Lower lobe of right lung (tissue), 2 donors: Measurements from ENCODE around the gene HEXB. TPM values are rescaled to one million over a fixed set of nuclear protein-coding genes. Genes with fewer than 3 reads are reported as not detected.
"Not testable (repeated sequence)": the region's sequence is repeated elsewhere in the genome, so short reads cannot be mapped to it uniquely, and the experiment has no call there.

ENCODE experiments used
- ATAC-seq, 2 donors: fragments of 200-7000 bp; cut with Tn5 transposase; one replicate each; pipeline ENCODE4 v1.9.1; 2020 to 2022; ENCODE audit warnings: mild to moderate bottlenecking in 2 of 2, moderate library complexity in 2 of 2
- DNase-seq: peaks from one replicate; pipeline ENCODE4 v3.0.0-alpha.2; 2020
- H3K27ac ChIP-seq: fragments of 200-600 bp; one replicate; pipeline ENCODE4 v1.8.0; 2022
- H3K27me3 ChIP-seq: fragments of 200-600 bp; one replicate; pipeline ENCODE4 v1.8.0; 2022; ENCODE audit warnings: low read depth
- H3K36me3 ChIP-seq: fragments of 200-600 bp; one replicate; pipeline ENCODE4 v1.8.0; 2022; ENCODE audit warnings: mild to moderate bottlenecking
- H3K4me1 ChIP-seq: fragments of 200-600 bp; one replicate; pipeline ENCODE4 v1.8.0; 2022
- H3K4me3 ChIP-seq: fragments of 200-600 bp; one replicate; pipeline ENCODE4 v1.8.0; 2022; ENCODE audit warnings: mild to moderate bottlenecking
- H3K9me3 ChIP-seq: fragments of 200-600 bp; one replicate; pipeline ENCODE4 v1.8.0; 2022
- CTCF ChIP-seq: fragments of 200-600 bp; IDR thresholded peaks from one replicate; pipeline ENCODE4 v1.8.0; 2022; ENCODE audit warnings: antibody characterized with exemption, mild to moderate bottlenecking
- intact Hi-C: fragments of 100-400 bp; cut with DNase I; formaldehyde crosslinking; loops from one replicate; pipeline ENCODE4 v1.11.0; 2022
- total RNA-seq: library from RNA; stranded (reverse); fragmentation: NEBNext Ultra II Directional; extraction: Animal tissue kit (Norgen Biotek cat#: 25700); gene quantifications from one replicate; pipeline ENCODE4 v1.2.1, GENCODE V29; 2021
- donor health status: DM: no; HTN: yes; CAD: no; lungs with severe emphysema.

HEXB gene
- total RNA-seq, 1 donor from 2014 or later = 355 TPM

- Histone ChIP-seq H3K4me3 (no peak overlapping the region), H3K9me3 (no peaks in the 10 kb centered on the region), H3K36me3 (peaks cover 100% of the 10 kb centered on the region), H3K27me3 (no peaks in the 10 kb centered on the region), H3K4me1 (no peaks in the 10 kb centered on the region), H3K27ac (no peak overlapping the region)
- ATAC-seq (no peak), DNase-seq (no peak)
- intact Hi-C loops = no loop called here
- TF ChIP-seq CTCF = no peak
Measured at GRCh38 chr5:74722271-74722670, 37.2 kb downstream of the HEXB start.

- intact Hi-C loops = no loop called here
- DNase-seq (no peak), ATAC-seq (no peak)
- Histone ChIP-seq H3K4me3 (no peak overlapping the region), H3K27ac (no peak overlapping the region), H3K36me3 (peaks cover 97% of the 10 kb centered on the region), H3K9me3 (no peaks in the 10 kb centered on the region), H3K27me3 (no peaks in the 10 kb centered on the region), H3K4me1 (no peaks in the 10 kb centered on the region)
- no peak for TF ChIP-seq CTCF
Measured at GRCh38 chr5:74725331-74725730, 40.3 kb downstream of the HEXB start.

GRCh38 chr5:74736759-74737158 lies 51.7 kb downstream of the HEXB start:
- peaks cover 75% of the 10 kb centered on the region for H3K36me3 ChIP-seq
- H3K4me1 ChIP-seq = no peaks in the 10 kb centered on the region
- ATAC-seq = no peak
- H3K9me3 ChIP-seq = no peaks in the 10 kb centered on the region
- no peak overlapping the region for H3K27ac ChIP-seq
- intact Hi-C loops = no loop called here
- H3K27me3 ChIP-seq = no peaks in the 10 kb centered on the region
- TF ChIP-seq CTCF = no peak
- no peak overlapping the region for H3K4me3 ChIP-seq
- DNase-seq = no peak

- no peak for TF ChIP-seq CTCF
- no peaks in the 10 kb centered on the region for H3K9me3 ChIP-seq
- DNase-seq = no peak
- H3K27me3 ChIP-seq = no peaks in the 10 kb centered on the region
- no peak overlapping the region for H3K4me3 ChIP-seq
- H3K27ac ChIP-seq = no peak overlapping the region
- peaks cover 72% of the 10 kb centered on the region for H3K36me3 ChIP-seq
- ATAC-seq = no peak
- intact Hi-C loops = no loop called here
- H3K4me1 ChIP-seq = no peaks in the 10 kb centered on the region
Measured at GRCh38 chr5:74738406-74738805, 53.4 kb downstream of the HEXB start.

GRCh38 chr5:74748742-74749141 lies 63.7 kb downstream of the HEXB start:
- H3K9me3 ChIP-seq, H3K4me1 ChIP-seq, H3K27me3 ChIP-seq, DNase-seq, H3K27ac ChIP-seq, H3K4me3 ChIP-seq, ATAC-seq, intact Hi-C loops: not testable (repeated sequence)
- peaks cover 72% of the 10 kb centered on the region for H3K36me3 ChIP-seq

- no peaks in the 10 kb centered on the region for H3K27me3 ChIP-seq
- H3K27ac ChIP-seq = no peak overlapping the region
- DNase-seq (no peak), ATAC-seq (no peak)
- peaks cover 72% of the 10 kb centered on the region for H3K36me3 ChIP-seq
- peaks cover 28% of the 10 kb centered on the region for H3K4me1 ChIP-seq
- H3K9me3 ChIP-seq = no peaks in the 10 kb centered on the region
- TF ChIP-seq CTCF = no peak
- H3K4me3 ChIP-seq = no peak overlapping the region
- intact Hi-C loops = no loop called here
Measured at GRCh38 chr5:74761241-74761640, 76.2 kb downstream of the HEXB start.
